ENCODE results near the gene VPS33B.

- TF ChIP-seq MEIS1 (CRISPR knock-in tag; IDR thresholded peaks at IDR 0.05; ENCODE audit: borderline replicate concordance) (no peak), ZBTB7A (tag by site-specific recombination; IDR thresholded peaks at IDR 0.05; ENCODE audit: low read depth) (no peak), HIC1 (tag by site-specific recombination; IDR thresholded peaks at IDR 0.05) (no peak), ZEB2 (tag by site-specific recombination; IDR thresholded peaks at IDR 0.05) (no peak), BCL11A (tag by site-specific recombination; IDR thresholded peaks at IDR 0.05; ENCODE audit: low read depth) (no peak), ZNF433 (tag by site-specific recombination; IDR thresholded peaks at IDR 0.05; ENCODE audit: low read depth) (no peak), SP2 (tag by site-specific recombination; IDR thresholded peaks at IDR 0.05) (no peak)
- TF ChIP-seq, protein P1, sequence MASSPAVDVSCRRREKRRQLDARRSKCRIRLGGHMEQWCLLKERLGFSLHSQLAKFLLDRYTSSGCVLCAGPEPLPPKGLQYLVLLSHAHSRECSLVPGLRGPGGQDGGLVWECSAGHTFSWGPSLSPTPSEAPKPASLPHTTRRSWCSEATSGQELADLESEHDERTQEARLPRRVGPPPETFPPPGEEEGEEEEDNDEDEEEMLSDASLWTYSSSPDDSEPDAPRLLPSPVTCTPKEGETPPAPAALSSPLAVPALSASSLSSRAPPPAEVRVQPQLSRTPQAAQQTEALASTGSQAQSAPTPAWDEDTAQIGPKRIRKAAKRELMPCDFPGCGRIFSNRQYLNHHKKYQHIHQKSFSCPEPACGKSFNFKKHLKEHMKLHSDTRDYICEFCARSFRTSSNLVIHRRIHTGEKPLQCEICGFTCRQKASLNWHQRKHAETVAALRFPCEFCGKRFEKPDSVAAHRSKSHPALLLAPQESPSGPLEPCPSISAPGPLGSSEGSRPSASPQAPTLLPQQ (tag by site-specific recombination; IDR thresholded peaks at IDR 0.05) = no peak
- TF ChIP-seq, protein P2, sequence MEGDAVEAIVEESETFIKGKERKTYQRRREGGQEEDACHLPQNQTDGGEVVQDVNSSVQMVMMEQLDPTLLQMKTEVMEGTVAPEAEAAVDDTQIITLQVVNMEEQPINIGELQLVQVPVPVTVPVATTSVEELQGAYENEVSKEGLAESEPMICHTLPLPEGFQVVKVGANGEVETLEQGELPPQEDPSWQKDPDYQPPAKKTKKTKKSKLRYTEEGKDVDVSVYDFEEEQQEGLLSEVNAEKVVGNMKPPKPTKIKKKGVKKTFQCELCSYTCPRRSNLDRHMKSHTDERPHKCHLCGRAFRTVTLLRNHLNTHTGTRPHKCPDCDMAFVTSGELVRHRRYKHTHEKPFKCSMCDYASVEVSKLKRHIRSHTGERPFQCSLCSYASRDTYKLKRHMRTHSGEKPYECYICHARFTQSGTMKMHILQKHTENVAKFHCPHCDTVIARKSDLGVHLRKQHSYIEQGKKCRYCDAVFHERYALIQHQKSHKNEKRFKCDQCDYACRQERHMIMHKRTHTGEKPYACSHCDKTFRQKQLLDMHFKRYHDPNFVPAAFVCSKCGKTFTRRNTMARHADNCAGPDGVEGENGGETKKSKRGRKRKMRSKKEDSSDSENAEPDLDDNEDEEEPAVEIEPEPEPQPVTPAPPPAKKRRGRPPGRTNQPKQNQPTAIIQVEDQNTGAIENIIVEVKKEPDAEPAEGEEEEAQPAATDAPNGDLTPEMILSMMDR (tag by site-specific recombination; IDR thresholded peaks at IDR 0.05) = no peak
- TF ChIP-seq, protein P3, sequence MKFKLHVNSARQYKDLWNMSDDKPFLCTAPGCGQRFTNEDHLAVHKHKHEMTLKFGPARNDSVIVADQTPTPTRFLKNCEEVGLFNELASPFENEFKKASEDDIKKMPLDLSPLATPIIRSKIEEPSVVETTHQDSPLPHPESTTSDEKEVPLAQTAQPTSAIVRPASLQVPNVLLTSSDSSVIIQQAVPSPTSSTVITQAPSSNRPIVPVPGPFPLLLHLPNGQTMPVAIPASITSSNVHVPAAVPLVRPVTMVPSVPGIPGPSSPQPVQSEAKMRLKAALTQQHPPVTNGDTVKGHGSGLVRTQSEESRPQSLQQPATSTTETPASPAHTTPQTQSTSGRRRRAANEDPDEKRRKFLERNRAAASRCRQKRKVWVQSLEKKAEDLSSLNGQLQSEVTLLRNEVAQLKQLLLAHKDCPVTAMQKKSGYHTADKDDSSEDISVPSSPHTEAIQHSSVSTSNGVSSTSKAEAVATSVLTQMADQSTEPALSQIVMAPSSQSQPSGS (tag by site-specific recombination; IDR thresholded peaks at IDR 0.05; ENCODE audit: low read depth) = no peak
Observed at GRCh38 chr15:91065505-91065904, 43.1 kb upstream of the VPS33B start.
